Measurements from ENCODE around the gene MYL12A. TPM values are rescaled to one million over a fixed set of nuclear protein-coding genes. Genes with fewer than 3 reads are reported as not detected.

The MYL12A gene
- total RNA-seq, 1 donor from 2014 or later: 430 TPM

DNA sequence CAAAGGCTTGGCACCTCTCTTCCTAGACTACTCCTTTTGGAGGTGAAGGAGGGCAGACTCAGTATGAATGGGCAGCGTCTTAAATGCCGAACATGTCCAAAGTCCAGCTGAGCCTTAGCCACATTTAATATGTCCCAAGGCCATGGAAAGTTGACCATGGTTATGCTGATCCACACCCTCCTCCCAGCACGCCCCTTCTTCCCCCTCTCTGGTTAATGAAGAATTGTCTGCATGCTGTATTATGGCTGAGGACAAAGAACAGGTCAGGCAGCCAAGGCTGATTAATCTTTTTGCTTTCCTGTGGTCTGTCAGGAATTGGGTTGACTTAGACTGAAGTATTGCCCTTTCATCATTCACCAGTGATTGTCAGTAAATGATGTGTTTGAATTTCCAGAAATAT is 22.0 kb upstream of the MYL12A start:
- DNase-seq (ENCODE audit: low spot score): no peak
- Mint-ChIP-seq H3K4me1 (ENCODE audit: unreplicated experiment) (no peaks in the 10 kb centered on the region), H3K27me3 (ENCODE audit: unreplicated experiment) (no peaks in the 10 kb centered on the region), H3K9me3 (ENCODE audit: unreplicated experiment) (no peaks in the 10 kb centered on the region), H3K27ac (ENCODE audit: unreplicated experiment) (no peak overlapping the region), H3K4me3 (ENCODE audit: unreplicated experiment) (no peak overlapping the region), H3K36me3 (ENCODE audit: low read depth, unreplicated experiment) (no peaks in the 10 kb centered on the region)
- TF ChIP-seq CTCF (IDR thresholded peaks at IDR 0.05; ENCODE audit: unreplicated experiment): no peak

GRCh38 chr18:3226048-3226447 is 21.6 kb upstream of the MYL12A start:
- Mint-ChIP-seq H3K4me1 (ENCODE audit: unreplicated experiment) (no peaks in the 10 kb centered on the region), H3K27ac (ENCODE audit: unreplicated experiment) (no peak overlapping the region), H3K4me3 (ENCODE audit: unreplicated experiment) (no peak overlapping the region), H3K36me3 (ENCODE audit: low read depth, unreplicated experiment) (no peaks in the 10 kb centered on the region), H3K27me3 (ENCODE audit: unreplicated experiment) (no peaks in the 10 kb centered on the region), H3K9me3 (ENCODE audit: unreplicated experiment) (no peaks in the 10 kb centered on the region)
- TF ChIP-seq CTCF (IDR thresholded peaks at IDR 0.05; ENCODE audit: unreplicated experiment): no peak
- DNase-seq (ENCODE audit: low spot score): no peak

GRCh38 chr18:3230401-3231334 is 16.9 kb upstream of the MYL12A start:
- no peak for TF ChIP-seq CTCF (IDR thresholded peaks at IDR 0.05; ENCODE audit: unreplicated experiment)
- Mint-ChIP-seq H3K9me3 (ENCODE audit: unreplicated experiment) (no peaks in the 10 kb centered on the region), H3K27ac (ENCODE audit: unreplicated experiment) (no peak overlapping the region), H3K4me3 (ENCODE audit: unreplicated experiment) (no peak overlapping the region), H3K27me3 (ENCODE audit: unreplicated experiment) (no peaks in the 10 kb centered on the region), H3K4me1 (ENCODE audit: unreplicated experiment) (no peaks in the 10 kb centered on the region), H3K36me3 (ENCODE audit: low read depth, unreplicated experiment) (no peaks in the 10 kb centered on the region)
- no peak for DNase-seq (ENCODE audit: low spot score)

DNA sequence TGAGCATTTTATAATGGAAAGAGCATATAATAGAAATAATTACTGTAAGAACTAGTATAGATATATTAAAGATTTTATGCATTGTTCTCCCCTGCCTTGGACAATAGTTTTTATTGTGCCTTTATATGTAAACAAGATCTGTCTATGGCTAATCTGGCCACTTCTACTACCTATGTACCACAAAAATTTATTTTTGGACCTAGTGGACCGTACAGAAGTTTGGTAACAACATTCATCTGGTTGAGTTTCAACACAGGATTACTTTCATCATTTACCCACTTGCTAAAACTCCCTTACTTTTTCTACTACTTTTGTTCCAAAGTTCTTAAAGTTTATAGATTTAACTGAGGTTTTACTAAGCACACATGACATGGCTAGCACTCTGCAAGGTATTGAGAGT is 14.6 kb upstream of the MYL12A start:
- peaks cover 2% of the 10 kb centered on the region for H3K27me3 Mint-ChIP-seq (ENCODE audit: unreplicated experiment)
- H3K36me3 Mint-ChIP-seq (ENCODE audit: low read depth, unreplicated experiment): no peaks in the 10 kb centered on the region
- H3K4me3 Mint-ChIP-seq (ENCODE audit: unreplicated experiment): no peak overlapping the region
- no peak for DNase-seq (ENCODE audit: low spot score)
- H3K9me3 Mint-ChIP-seq (ENCODE audit: unreplicated experiment): no peaks in the 10 kb centered on the region
- no peak for TF ChIP-seq CTCF (IDR thresholded peaks at IDR 0.05; ENCODE audit: unreplicated experiment)
- no peak overlapping the region for H3K27ac Mint-ChIP-seq (ENCODE audit: unreplicated experiment)
- no peaks in the 10 kb centered on the region for H3K4me1 Mint-ChIP-seq (ENCODE audit: unreplicated experiment)

- Mint-ChIP-seq H3K36me3 (ENCODE audit: low read depth, unreplicated experiment) (no peaks in the 10 kb centered on the region), H3K4me1 (ENCODE audit: unreplicated experiment) (no peaks in the 10 kb centered on the region), H3K9me3 (ENCODE audit: unreplicated experiment) (no peaks in the 10 kb centered on the region), H3K27me3 (ENCODE audit: unreplicated experiment) (peaks cover 2% of the 10 kb centered on the region), H3K4me3 (ENCODE audit: unreplicated experiment) (no peak overlapping the region), H3K27ac (ENCODE audit: unreplicated experiment) (no peak overlapping the region)
- DNase-seq (ENCODE audit: low spot score): no peak
- no peak for TF ChIP-seq CTCF (IDR thresholded peaks at IDR 0.05; ENCODE audit: unreplicated experiment)
These were observed 14.0 kb upstream of the MYL12A start for GRCh38 chr18:3233433-3234168.
